Thoracic aorta (tissue), 2 donors: Measurements from ENCODE around the gene STS. TPM values are rescaled to one million over a fixed set of nuclear protein-coding genes. Genes with fewer than 3 reads are reported as not detected.

ENCODE experiments used
- ATAC-seq: fragments of 150-250 bp; one replicate; pipeline ENCODE4 v1.8.0; 2017; ENCODE audit warnings: low read depth; ENCODE audit not compliant: insufficient number of reproducible peaks, low FRiP score
- DNase-seq: peaks from one replicate; pipeline ENCODE4 v3.0.0-alpha.2; 2020; ENCODE audit warnings: low spot score
- H3K27ac ChIP-seq, 2 donors: fragments of 200-600 bp; sonication (generic); 1 replicate in 1 of 2; 2 replicates in 1 of 2; pipeline ENCODE4 v1.5.1; 2016; ENCODE audit warnings: mild to moderate bottlenecking in 2 of 2, moderate library complexity in 2 of 2
- H3K27me3 ChIP-seq: fragments of 200-600 bp; sonication (generic); replicated peaks from 2 replicates; pipeline ENCODE4 v1.6.0; 2016; ENCODE audit warnings: mild to moderate bottlenecking; ENCODE audit not compliant: insufficient read depth
- H3K36me3 ChIP-seq: fragments of 200-600 bp; sonication (generic); one replicate; pipeline ENCODE4 v1.5.1; 2016
- H3K4me1 ChIP-seq, 2 donors: fragments of 200-600 bp; sonication (generic); 1 replicate in 1 of 2; 2 replicates in 1 of 2; pipeline versions ENCODE4 v1.5.1 to v1.6.0; 2016; ENCODE audit warnings: low read depth in 2 of 2, mild to moderate bottlenecking in 1 of 2; ENCODE audit not compliant: control insufficient read depth in 1 of 2
- H3K4me3 ChIP-seq: fragments of 200-600 bp; sonication (generic); 2 replicates; pipeline ENCODE4 v1.5.1; 2016; ENCODE audit warnings: mild to moderate bottlenecking
- H3K9me3 ChIP-seq: fragments of 200-600 bp; sonication (generic); 2 replicates; pipeline ENCODE4 v1.5.1; 2016
- CTCF ChIP-seq: fragments of 200-600 bp; sonication (generic); IDR thresholded peaks from one replicate; pipeline ENCODE4 v1.5.1; 2019; ENCODE audit warnings: antibody characterized with exemption
- total RNA-seq, 2 donors: library from RNA; depleted of rRNA; stranded (reverse); fragments of >200 nt; gene quantifications; one replicate each; pipeline versions ENCODE4 v1.1.0 to v1.2.3, GENCODE V29; 2016

The STS gene
- total RNA-seq, 2 donors from 2014 or later = 7.8 to 8.5 TPM

- no peaks in the 10 kb centered on the region for H3K27me3 ChIP-seq
- no peaks in the 10 kb centered on the region for H3K9me3 ChIP-seq
- H3K4me1 ChIP-seq = peaks cover 0 to 3% of the 10 kb centered on the region in 2 donors
- no peak overlapping the region for H3K27ac ChIP-seq
- no peak for TF ChIP-seq CTCF
- H3K4me3 ChIP-seq = no peak overlapping the region
- ATAC-seq = no peak
- no peaks in the 10 kb centered on the region for H3K36me3 ChIP-seq
- no peak for DNase-seq
Observed at GRCh38 chrX:7115557-7115956, 32.0 kb upstream of the STS start.

- no peak for DNase-seq
- ATAC-seq = no peak
- Histone ChIP-seq H3K27ac (no peak overlapping the region), H3K4me1 (peaks cover 0 to 8% of the 10 kb centered on the region in 2 donors), H3K4me3 (no peak overlapping the region), H3K36me3 (no peaks in the 10 kb centered on the region), H3K9me3 (no peaks in the 10 kb centered on the region), H3K27me3 (no peaks in the 10 kb centered on the region)
- no peak for TF ChIP-seq CTCF
Observed at GRCh38 chrX:7116081-7116480, 31.4 kb upstream of the STS start.

- H3K27me3 ChIP-seq = no peaks in the 10 kb centered on the region
- no peaks in the 10 kb centered on the region for H3K9me3 ChIP-seq
- ATAC-seq = no peak
Observed at GRCh38 chrX:7117587-7117986, 29.9 kb upstream of the STS start.

GRCh38 chrX:7119950-7120877 lies 27.3 kb upstream of the STS start:
- peaks cover 0 to 11% of the 10 kb centered on the region in 2 donors for H3K4me1 ChIP-seq
- H3K27me3 ChIP-seq = no peaks in the 10 kb centered on the region
- H3K9me3 ChIP-seq = no peaks in the 10 kb centered on the region
- no peak overlapping the region for H3K4me3 ChIP-seq
- no peak overlapping the region for H3K27ac ChIP-seq
- DNase-seq (no peak), ATAC-seq (no peak)
- H3K36me3 ChIP-seq = no peaks in the 10 kb centered on the region
- no peak for TF ChIP-seq CTCF

More at GRCh38 chrX:7117587-7117986, 29.9 kb upstream of the STS start:
- TF ChIP-seq CTCF = no peak
- no peak for DNase-seq
- Histone ChIP-seq H3K27ac (no peak overlapping the region), H3K36me3 (no peaks in the 10 kb centered on the region), H3K4me3 (no peak overlapping the region), H3K4me1 (peaks cover 0 to 11% of the 10 kb centered on the region in 2 donors)

- no peak for TF ChIP-seq CTCF
- no peaks in the 10 kb centered on the region for H3K9me3 ChIP-seq
- ATAC-seq (no peak), DNase-seq (no peak)
- no peaks in the 10 kb centered on the region for H3K36me3 ChIP-seq
- peaks cover 0 to 11% of the 10 kb centered on the region in 2 donors for H3K4me1 ChIP-seq
- H3K27me3 ChIP-seq = no peaks in the 10 kb centered on the region
- no peak overlapping the region for H3K4me3 ChIP-seq
- H3K27ac ChIP-seq = no peak overlapping the region
Observed at GRCh38 chrX:7120878-7121219, 26.7 kb upstream of the STS start.
